SU-DHL-6 (cell line): ENCODE measurements around the gene PLEKHA6.

Experiments
- H2AFZ ChIP-seq: fragments of 200-600 bp; sonication (generic); 2 replicates; pipeline ENCODE4 v1.6.1; 2014; ENCODE audit warnings: low read depth, mild to moderate bottlenecking, moderate library complexity, mixed read lengths, antibody characterized with exemption, low read length; ENCODE audit not compliant: severe bottlenecking
- H3F3A ChIP-seq: fragments of 200-600 bp; shearing (Covaris generic); 2 replicates; pipeline ENCODE4 v1.6.0; 2016; ENCODE audit warnings: antibody characterized with exemption, mild to moderate bottlenecking; ENCODE audit not compliant: insufficient read depth
- H3K27ac ChIP-seq: fragments of 200-600 bp; sonication (generic); 2 replicates; pipeline ENCODE4 v1.5.1; 2016; ENCODE audit warnings: low read depth, mild to moderate bottlenecking, low read length, moderate library complexity, mixed read lengths
- H3K27me3 ChIP-seq: fragments of 200-600 bp; sonication (generic), shearing (Covaris generic); 2 replicates; pipeline ENCODE4 v1.6.0; 2014; ENCODE audit warnings: mild to moderate bottlenecking, low read length
- H3K36me3 ChIP-seq: fragments of 200-600 bp; sonication (generic); 2 replicates; pipeline ENCODE4 v1.6.1; 2014; ENCODE audit warnings: mild to moderate bottlenecking, low read length, mixed read lengths
- H3K4me2 ChIP-seq: fragments of 300-600, 200-600 bp; shearing (Covaris generic), sonication (generic); 2 replicates; pipeline ENCODE4 v1.6.0; 2014; ENCODE audit warnings: low read length, low read depth, mild to moderate bottlenecking; ENCODE audit not compliant: poor library complexity, severe bottlenecking
- H3K4me3 ChIP-seq: fragments of 200-600 bp; sonication (generic); 2 replicates; pipeline ENCODE4 v1.5.1; 2014; ENCODE audit warnings: antibody characterized with exemption, low read length, mild to moderate bottlenecking, mixed read lengths; ENCODE audit not compliant: insufficient read depth, poor library complexity, severe bottlenecking
- H3K79me2 ChIP-seq: fragments of 200-600 bp; sonication (generic); 2 replicates; pipeline ENCODE4 v1.6.1; 2014; ENCODE audit warnings: mild to moderate bottlenecking, low read length, moderate library complexity; ENCODE audit not compliant: insufficient read depth
- H3K9ac ChIP-seq: fragments of 200-600 bp; sonication (generic); 2 replicates; pipeline ENCODE4 v1.7.0; 2014; ENCODE audit warnings: mild to moderate bottlenecking, low read length
- H3K9me2 ChIP-seq: fragments of 200-600 bp; sonication (generic); replicated peaks from 2 replicates; pipeline ENCODE4 v1.6.1; 2014; ENCODE audit warnings: low read length; ENCODE audit not compliant: insufficient read depth
- H3K9me3 ChIP-seq: fragments of 200-600 bp; sonication (generic); 2 replicates; pipeline ENCODE4 v1.6.1; 2014; ENCODE audit warnings: low read length, mixed read lengths; ENCODE audit not compliant: insufficient read depth
- H4K20me1 ChIP-seq: fragments of 200-600 bp; sonication (generic); 2 replicates; pipeline ENCODE4 v1.6.1; 2014; ENCODE audit warnings: low read depth, mild to moderate bottlenecking, antibody characterized with exemption, low read length, moderate library complexity, mixed read lengths
- CTCF ChIP-seq: fragments of 200-600 bp; sonication (generic); IDR thresholded peaks from one replicate; pipeline ENCODE4 v1.5.1; 2017; ENCODE audit warnings: antibody characterized with exemption, mild to moderate bottlenecking, low read length, moderate library complexity; ENCODE audit not compliant: insufficient read depth, poor library complexity, severe bottlenecking
- EZH2phosphoT487 ChIP-seq: fragments of 200-600 bp; sonication (generic), shearing (Covaris generic); conservative IDR thresholded peaks from 2 replicates; pipeline ENCODE4 v1.6.1; 2018; ENCODE audit warnings: mild to moderate bottlenecking, antibody characterized with exemption, low read length, moderate library complexity, mixed read lengths

The PLEKHA6 gene

GRCh38 chr1:204170494-204171155 lies 189.1 kb downstream of the PLEKHA6 start:
- Histone ChIP-seq H4K20me1 (no peaks in the 10 kb centered on the region), H3K36me3 (no peaks in the 10 kb centered on the region), H3K27ac (no peak overlapping the region), H3K79me2 (no peaks in the 10 kb centered on the region), H3K4me2 (no peak overlapping the region), H3K9me3 (peaks cover 23% of the 10 kb centered on the region; the same call in 1 of the 2 replicates), H3F3A (no peaks in the 10 kb centered on the region), H2AFZ (no peak overlapping the region), H3K27me3 (no peaks in the 10 kb centered on the region), H3K9me2 (no peaks in the 10 kb centered on the region), H3K9ac (no peak overlapping the region), H3K4me3 (no peak overlapping the region)
- TF ChIP-seq CTCF, result no peak
- TF ChIP-seq EZH2phosphoT487, result no peak

GRCh38 chr1:204169858-204170257 lies 189.9 kb downstream of the PLEKHA6 start:
- no peak overlapping the region for H3K27ac ChIP-seq
- no peak overlapping the region for H3K4me3 ChIP-seq
- H3F3A ChIP-seq, result no peaks in the 10 kb centered on the region
- no peaks in the 10 kb centered on the region for H3K27me3 ChIP-seq
- no peaks in the 10 kb centered on the region for H3K9me2 ChIP-seq
- H3K79me2 ChIP-seq, result no peaks in the 10 kb centered on the region
- H3K9ac ChIP-seq, result no peak overlapping the region
- H2AFZ ChIP-seq, result no peak overlapping the region
- H4K20me1 ChIP-seq, result no peaks in the 10 kb centered on the region
- H3K4me2 ChIP-seq, result no peak overlapping the region
- H3K9me3 ChIP-seq, result peaks cover 23% of the 10 kb centered on the region; the same call in 1 of the 2 replicates
- H3K36me3 ChIP-seq, result no peaks in the 10 kb centered on the region
- TF ChIP-seq EZH2phosphoT487 (no peak), CTCF (no peak)
